ENCODE measurements around the gene MN1.

DNA sequence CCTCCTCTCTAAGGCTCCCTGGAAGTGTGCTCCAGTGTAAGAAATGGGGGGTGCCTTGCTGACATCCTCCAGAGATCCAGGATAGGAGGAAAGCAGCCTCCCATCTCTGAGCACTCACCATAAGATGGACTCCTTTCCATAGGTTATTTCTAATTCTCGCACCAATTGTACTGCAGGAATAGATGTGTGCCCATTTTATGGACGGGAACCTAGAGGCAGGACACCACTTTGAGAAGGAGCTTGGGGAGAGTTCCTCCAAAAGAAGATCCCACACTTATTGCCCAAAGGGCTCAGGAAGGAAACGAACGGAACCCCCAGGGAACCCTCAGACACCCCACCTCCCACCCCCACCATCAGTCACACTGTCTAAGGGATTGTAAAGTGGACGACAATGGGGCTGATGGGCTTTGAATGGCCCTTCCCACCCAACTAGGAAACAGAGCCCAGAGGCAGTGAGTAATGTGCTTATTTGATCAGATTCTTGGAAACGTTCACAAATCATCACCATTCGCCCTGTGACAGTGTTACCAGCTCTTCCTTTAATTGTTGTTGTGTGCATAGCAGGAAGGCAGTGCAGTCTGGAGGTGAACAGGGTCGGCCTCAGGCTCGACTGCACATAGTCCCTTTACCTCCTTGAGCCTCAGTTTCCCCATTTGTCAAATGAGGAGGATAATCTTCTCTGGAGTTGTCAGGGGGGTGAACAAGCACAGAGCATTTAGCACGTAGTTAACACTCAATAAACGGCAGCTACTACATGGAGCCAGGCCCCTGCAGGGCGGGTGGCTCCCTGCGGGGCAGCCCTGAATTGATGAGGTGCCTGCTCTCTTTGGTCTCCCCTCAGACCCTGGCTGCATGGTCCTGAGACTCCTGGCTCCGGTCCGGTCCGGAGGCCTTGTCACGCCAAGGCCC lies 8.4 kb upstream of the MN1 start:
- TF ChIP-seq, protein P1, sequence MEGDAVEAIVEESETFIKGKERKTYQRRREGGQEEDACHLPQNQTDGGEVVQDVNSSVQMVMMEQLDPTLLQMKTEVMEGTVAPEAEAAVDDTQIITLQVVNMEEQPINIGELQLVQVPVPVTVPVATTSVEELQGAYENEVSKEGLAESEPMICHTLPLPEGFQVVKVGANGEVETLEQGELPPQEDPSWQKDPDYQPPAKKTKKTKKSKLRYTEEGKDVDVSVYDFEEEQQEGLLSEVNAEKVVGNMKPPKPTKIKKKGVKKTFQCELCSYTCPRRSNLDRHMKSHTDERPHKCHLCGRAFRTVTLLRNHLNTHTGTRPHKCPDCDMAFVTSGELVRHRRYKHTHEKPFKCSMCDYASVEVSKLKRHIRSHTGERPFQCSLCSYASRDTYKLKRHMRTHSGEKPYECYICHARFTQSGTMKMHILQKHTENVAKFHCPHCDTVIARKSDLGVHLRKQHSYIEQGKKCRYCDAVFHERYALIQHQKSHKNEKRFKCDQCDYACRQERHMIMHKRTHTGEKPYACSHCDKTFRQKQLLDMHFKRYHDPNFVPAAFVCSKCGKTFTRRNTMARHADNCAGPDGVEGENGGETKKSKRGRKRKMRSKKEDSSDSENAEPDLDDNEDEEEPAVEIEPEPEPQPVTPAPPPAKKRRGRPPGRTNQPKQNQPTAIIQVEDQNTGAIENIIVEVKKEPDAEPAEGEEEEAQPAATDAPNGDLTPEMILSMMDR (IDR thresholded peaks at IDR 0.05): no peak
- no peak for TF ChIP-seq POLR2A (IDR thresholded peaks at IDR 0.05)
- no peak for TF ChIP-seq POLR2AphosphoS5 (IDR thresholded peaks at IDR 0.05; ENCODE audit: insufficient read depth in 1 of 2, low read depth in 1 of 2)

All from vagina (tissue), 2 donors.